ENCODE data around the gene HDAC4.

HDAC4 gene

GRCh38 chr2:239102266-239102665 is 298.6 kb downstream of the HDAC4 start:
- no peak for DNase-seq (ENCODE audit: extremely low read depth in 1 of 2, low read depth in 1 of 2)

DNA sequence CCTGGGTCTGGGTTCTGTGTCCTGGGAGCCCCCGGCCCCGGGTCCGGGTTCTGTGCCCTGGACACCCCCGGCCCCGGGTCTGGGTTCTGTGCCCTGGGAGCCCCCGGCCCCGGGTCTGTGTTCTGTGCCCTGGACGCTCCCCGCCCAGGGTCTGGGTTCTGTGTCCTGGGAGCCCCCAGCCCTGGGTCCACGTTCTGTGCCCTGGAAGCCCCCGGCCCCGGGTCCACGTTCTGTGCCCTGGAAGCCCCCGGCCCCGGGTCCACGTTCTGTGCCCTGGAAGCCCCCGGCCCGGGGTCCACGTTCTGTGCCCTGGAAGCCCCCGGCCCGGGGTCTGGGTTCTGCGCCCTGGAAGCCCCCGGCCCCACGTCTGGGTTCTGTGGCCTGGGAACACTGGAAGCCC is 299.0 kb downstream of the HDAC4 start:
- DNase-seq (ENCODE audit: extremely low read depth in 1 of 2, low read depth in 1 of 2) = no peak

DNA sequence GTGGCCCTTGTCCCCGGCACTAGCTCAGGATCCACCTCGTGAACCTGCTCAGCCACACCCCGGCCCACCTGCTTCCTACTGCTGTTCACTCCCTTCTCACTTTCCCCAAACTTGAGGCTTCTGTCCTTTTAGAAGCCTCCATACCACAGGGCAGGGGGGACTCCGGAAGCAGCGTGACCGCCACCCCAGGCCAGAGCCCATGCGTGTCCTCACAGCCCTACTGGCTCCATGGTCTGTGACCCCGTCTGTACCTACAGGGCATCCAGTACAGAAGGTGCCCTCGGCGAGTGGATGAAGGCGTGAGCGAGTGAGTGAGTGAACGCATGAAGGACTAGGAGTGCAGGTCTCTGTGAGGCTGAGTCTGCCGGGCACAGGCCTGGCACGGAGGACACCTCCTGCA is 299.7 kb downstream of the HDAC4 start:
- DNase-seq (ENCODE audit: extremely low read depth in 1 of 2, low read depth in 1 of 2) = no peak

DNA sequence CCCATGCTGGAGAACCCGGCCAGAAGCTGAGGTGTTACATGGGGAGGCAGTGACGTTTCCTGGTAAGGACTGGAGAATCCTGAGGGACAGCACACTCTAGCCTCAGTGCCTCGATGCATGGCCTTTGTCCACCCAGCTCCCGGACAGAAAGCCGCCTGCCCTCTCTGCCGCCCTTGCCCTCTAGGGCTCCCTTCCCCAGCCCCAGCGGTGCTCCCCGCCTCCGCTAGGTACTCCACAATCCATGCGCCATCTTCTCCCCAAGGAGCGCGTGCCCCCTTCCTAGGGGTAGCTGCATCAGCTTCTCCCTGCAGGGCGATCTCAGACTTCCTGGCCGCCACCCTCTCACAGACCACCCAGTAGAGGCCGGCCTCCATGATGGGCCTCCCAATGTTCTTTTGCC is 301.3 kb downstream of the HDAC4 start:
- DNase-seq (ENCODE audit: extremely low read depth in 1 of 2, low read depth in 1 of 2) = no peak

GRCh38 chr2:239098288-239098970 is 302.4 kb downstream of the HDAC4 start:
- no peak for DNase-seq (ENCODE audit: extremely low read depth in 1 of 2, low read depth in 1 of 2)

- DNase-seq (ENCODE audit: extremely low read depth in 1 of 2, low read depth in 1 of 2) = no peak
These were observed 303.5 kb downstream of the HDAC4 start for GRCh38 chr2:239097428-239097696.

DNA sequence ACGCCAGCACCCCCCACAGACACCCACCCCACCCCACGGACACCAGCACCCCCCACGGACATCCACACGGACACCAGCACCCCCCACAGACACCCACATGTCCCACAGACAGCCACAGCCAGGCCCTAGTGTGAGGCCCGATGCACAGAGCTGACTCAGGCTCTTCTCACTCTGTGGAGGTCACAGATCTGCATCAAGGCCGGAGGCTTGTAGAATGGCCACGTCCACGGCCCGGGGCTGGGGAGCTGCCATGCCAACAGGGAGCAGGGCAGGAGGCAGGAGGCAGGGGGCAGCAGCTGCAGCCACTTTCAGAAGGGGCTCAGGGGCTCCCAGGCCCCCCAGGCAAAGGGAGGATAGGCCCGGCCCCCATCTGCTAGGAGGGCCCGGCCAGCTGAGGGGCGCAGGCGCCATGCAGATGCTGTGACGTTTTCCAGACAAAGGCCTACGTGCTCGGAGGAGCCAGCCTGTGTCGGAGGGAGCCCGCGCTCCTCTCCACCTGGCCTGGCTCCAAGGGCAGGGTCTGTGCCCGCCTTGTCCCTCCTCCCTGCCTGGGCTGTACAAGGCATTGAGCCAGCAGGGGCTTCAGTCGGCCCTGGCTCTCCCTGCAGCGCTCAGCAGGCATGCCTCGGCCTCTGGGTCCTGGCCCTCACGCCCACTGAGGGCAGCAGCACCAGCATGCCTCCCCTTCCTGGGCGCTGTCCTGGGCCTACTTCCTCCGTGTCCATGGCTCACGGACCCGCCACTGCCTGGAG is 304.0 kb downstream of the HDAC4 start:
- DNase-seq (ENCODE audit: extremely low read depth in 1 of 2, low read depth in 1 of 2) = no peak

DNA sequence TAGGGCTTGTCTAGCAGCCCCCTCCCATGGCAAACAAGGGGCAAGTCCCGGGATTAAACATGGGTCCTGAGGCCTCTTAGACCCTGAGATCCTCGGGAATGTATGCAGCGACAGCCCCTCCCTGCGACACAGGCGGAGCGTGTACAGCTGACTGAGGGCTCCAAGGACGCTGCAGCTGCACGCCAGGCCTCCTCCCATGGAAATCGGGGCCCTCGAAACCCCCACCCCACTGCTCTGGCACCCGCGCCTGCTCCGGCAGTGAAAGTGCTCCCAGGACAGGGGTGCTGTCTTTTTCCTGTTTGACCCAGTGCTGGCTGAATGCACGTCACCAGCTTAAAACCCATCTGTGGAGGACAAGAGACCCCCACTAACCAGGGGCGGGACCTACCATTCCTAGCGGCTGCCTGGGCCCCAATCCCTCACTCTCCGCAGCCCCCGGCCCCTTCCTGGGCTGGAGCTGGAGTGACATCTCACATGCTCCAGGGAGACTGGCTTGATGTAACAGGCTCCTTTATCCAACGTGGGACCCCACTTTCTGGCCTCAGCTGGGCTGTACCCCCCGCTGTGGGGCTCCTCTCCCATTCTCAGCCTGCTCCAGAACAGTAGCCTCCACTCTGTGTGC is 305.2 kb downstream of the HDAC4 start:
- DNase-seq (ENCODE audit: extremely low read depth in 1 of 2, low read depth in 1 of 2) = no peak

DNA sequence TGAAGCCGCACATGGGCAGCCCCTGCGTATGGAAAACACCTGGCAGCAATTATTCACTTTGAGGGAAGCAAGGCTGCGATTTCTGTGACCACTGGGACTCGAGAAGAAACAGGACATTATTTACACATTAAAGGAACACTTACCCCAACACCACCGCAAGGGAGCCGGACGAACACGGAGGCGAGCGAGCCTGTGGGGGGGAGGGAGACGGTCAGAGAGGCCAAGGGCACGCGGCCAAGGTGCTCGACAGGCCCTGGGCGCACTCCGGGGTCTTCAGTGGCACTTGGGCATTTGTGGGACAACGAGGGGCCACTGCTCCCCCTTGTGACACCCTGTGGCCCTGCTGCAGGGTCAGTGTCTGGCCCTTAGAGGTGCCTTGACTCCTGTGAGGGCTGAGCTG is 306.0 kb downstream of the HDAC4 start:
- no peak for DNase-seq (ENCODE audit: extremely low read depth in 1 of 2, low read depth in 1 of 2)

GRCh38 chr2:239093952-239094351 is 306.9 kb downstream of the HDAC4 start:
- DNase-seq (ENCODE audit: extremely low read depth in 1 of 2, low read depth in 1 of 2) = no peak

GRCh38 chr2:239093542-239093941 is 307.3 kb downstream of the HDAC4 start:
- DNase-seq (ENCODE audit: extremely low read depth in 1 of 2, low read depth in 1 of 2) = no peak

DNA sequence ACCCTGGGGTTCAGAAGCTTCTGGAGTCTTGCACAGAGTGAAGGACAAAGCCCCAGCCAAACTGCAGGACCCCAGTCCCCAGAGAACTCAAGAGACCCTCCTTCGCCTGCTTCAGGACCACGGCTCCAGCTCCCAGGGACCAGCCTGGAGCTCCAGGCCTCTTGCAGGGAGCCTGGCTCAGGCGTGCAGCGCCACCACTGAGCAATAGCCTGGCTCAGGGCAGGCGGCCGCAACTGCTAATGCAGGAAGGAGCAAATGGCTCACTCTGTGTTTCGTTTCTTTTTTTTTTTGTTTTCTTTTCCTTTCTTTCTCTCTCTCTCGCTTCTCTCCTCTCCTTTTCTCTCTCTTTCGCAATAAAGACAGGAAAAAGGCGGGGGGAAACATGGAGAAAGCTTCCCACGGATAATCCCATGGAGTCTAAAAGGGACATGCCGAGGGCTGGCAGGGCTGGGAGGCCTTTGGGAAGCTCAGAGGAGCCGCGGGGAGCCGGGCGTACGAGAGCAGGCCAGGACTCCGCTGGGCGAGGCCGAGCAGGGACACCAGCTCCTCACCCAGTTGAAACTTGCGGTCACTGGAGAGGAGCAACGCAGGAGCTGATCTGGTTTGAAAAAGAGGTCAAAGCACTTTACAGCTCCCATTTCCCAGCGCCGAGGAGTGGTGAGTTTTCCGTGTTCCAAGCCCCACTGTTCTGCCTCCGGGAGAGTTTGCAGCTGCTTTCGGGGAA is 308.1 kb downstream of the HDAC4 start:
- no peak for DNase-seq (ENCODE audit: extremely low read depth in 1 of 2, low read depth in 1 of 2)

DNA sequence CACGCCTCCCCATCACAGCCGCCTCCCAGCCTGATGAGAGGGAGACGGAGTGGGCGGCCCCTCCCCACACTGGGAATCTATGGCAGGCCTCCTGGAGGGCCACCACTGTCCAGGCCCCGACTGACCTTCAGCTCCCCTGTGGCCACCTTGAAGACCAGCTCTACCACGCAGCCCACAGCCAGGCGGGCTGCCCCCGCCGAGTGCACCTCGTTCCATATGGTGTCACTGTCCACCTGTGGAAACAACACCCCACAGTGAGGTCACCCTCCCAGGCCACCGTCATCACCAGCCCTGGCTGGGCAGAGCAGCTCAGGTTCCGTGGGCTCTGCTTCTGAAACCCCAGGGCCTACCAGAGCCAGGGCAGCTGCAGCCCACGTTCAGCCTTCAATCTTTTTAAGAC is 310.9 kb downstream of the HDAC4 start:
- no peak for DNase-seq (ENCODE audit: extremely low read depth in 1 of 2, low read depth in 1 of 2)

DNA sequence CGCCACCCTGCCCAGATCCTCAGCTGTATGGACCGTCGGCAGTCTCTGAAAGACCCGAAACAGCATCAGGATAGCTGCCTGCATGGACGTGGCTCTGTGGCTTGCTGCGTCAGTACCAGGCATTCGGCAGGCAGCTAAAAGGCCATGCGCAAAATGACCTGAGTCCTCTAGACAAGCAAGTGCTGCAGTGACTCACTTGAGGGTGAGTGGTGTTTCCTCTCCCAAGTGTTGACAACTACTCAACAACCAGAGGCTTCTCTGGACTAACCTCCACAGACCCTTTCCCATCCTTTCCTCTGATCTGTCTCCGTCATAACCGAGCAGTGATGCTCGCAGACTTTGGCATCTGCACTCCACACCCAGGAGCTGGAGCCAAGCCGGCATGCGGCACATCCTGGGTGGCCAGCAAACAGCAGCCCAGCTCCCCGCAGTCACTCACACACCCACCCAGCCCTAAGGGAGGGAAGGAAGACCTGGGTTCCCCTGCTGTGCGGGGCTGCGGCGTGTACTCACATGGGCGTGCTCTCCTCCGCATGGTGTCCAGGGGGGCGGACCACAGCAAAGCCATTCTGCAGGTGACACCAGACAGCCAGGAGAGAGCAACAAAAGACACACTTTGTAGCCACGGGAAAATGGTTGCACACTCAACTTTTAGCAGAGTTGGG is 313.6 kb downstream of the HDAC4 start:
- no peak for DNase-seq (ENCODE audit: extremely low read depth in 1 of 2, low read depth in 1 of 2)

DNA sequence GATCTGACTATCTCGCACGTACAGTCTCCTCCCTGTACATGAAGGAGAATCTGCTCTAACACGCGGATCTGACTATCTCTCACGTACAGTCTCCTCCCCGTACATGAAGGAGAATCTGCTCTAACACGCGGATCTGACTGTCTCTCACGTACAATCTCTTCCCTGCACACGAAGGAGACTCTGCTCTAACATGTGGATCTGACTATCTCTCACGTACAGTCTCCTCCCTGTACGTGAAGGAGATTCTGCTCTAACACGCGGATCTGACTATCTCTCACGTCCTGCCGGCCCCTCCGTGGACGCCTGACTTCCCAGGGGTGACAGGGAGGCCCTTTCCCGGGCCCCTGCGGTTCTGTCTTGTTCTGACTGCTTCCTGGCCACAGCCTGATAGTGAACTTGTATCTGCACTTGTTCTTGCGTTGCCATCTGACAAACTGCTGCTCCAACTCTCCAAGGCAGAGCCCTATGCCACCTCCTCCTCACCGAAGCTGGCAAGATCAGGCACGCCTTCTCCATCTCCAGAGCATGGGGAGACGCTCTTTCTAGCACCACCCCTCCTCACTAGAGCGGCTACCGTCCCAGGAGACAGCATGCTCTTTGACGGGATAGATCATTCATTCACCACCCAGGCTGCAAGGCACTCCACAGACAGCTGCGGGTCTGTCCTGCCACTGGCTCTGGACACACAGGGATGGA is 314.3 kb downstream of the HDAC4 start:
- no peak for DNase-seq (ENCODE audit: extremely low read depth in 1 of 2, low read depth in 1 of 2)

DNA sequence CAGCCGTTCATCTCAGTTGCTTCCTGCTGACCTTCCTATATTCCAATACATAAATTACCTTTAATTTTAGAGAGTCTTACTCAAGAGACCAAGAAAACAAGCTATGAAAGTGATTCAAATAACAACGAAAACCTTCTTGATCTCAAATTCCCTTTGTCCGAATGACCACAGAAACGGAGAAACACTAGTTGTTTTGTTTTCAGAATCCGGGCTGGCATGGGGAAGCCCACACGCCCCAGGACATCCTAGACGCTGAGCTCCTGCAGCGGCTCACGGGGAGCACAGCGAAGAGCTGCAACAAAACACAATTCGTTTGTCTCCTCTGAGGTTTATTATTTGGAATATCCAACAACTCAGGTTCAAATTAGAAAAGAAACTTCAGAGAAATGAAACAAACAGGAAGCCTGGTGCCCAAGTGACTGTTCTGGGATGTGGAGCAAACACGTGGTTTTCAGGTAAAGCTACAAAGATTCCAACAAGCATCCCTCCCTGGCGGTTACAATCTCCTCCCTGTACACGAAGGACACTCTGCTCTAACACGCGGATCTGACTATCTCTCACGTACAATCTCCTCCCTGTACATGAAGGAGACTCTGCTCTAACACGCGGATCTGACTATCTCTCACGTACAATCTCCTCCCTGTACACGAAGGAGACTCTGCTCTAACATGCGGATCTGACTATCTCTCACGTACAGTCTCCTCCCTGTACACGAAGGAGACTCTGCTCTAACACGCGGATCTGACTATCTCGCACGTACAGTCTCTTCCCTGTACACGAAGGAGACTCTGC is 315.4 kb downstream of the HDAC4 start:
- no peak for DNase-seq (ENCODE audit: extremely low read depth in 1 of 2, low read depth in 1 of 2)

- no peak for DNase-seq (ENCODE audit: extremely low read depth in 1 of 2, low read depth in 1 of 2)
These were observed 316.8 kb downstream of the HDAC4 start for GRCh38 chr2:239084007-239084406.

DNA sequence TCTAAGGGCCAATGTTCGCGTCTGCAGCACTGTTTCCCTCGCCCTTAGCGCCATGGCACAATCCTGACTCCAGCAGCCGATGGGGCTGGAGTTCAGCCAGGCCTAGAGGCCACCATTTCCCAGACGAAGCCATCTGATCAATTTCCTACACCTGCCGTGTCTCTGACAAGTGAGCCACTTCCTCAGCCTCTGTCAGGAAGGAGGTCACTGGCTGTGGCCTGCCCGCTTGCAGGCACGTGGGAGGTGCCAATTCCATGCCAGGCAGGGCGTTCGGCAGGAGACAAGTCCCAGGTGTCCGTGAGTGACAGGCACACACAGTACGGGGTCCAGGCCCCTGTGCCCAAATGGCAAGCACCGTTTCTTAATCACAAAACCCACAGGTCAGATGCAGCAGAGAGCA is 318.4 kb downstream of the HDAC4 start:
- no peak for DNase-seq (ENCODE audit: extremely low read depth in 1 of 2, low read depth in 1 of 2)

DNA sequence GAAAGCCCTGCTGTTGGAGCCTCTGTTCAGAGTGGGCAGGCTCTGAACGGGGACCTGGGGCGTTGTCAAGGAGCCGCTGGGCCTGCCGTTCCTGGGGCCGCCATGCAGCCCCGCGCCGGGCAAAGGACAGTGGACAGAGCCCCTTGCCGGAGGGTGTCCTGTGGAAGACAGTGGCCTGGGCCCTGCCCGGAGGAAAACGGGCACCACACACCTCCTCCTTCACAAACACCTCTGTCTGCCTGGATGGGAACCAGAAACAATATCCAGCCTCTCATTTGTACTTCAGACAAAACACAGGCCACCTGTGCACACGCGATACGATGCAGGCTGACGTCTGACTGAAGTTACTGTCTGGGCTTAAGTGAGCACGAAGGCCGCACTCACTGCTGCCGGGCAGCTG is 319.2 kb downstream of the HDAC4 start:
- no peak for DNase-seq (ENCODE audit: extremely low read depth in 1 of 2, low read depth in 1 of 2)

DNA sequence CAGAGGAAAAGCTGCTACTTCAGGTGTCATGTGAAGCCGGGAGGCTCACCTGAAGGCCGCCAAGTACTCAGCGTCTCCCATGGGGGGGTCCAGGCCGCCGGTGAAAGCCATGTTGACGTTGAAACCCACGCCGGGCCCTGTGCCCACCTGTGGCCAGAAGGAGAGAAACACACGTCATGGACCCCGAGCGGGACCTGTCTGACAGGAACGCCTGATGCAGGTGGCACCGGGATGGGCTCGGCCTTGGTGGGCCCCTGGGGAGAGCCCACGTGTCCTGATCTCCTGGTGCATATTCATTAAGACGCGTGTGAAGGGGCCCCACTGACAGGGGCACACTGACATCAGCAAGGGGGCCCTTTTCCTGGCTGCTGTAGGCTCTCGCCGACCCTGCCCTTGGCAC is 319.8 kb downstream of the HDAC4 start:
- no peak for DNase-seq (ENCODE audit: extremely low read depth in 1 of 2, low read depth in 1 of 2)

All from activated CD8-positive, alpha-beta memory T cell treated with anti-CD3 and anti-CD28 coated beads for 1 hour (primary cell).